Keratinocyte (primary cell): Measurements from ENCODE around the gene TUBB4B. TPM values are rescaled to one million over a fixed set of nuclear protein-coding genes. Genes with fewer than 3 reads are reported as not detected.

Experiments used
- DNase-seq: peaks from one replicate; pipeline ENCODE4 v3.0.0-alpha.2; 2011; ENCODE audit warnings: low read depth, missing footprints, low spot score
- FAIRE-seq: peaks from 2 replicates; lab custom pipeline; 2011; peaks lifted over from hg19 to GRCh38; lab: Jason Lieb, UNC
- H2AFZ ChIP-seq: 2 replicates; pipeline ENCODE4 v1.6.0; 2012; ENCODE audit warnings: low read length, control low read depth, inconsistent platforms; ENCODE audit not compliant: control insufficient read depth
- H3K27ac ChIP-seq: 2 replicates; pipeline ENCODE4 v1.5.1; 2011; ENCODE audit warnings: low read length; ENCODE audit not compliant: control insufficient read depth, insufficient read depth
- H3K27me3 ChIP-seq: 3 replicates; pipeline ENCODE4 v1.6.0; 2011; ENCODE audit warnings: low read length; ENCODE audit not compliant: control insufficient read depth, insufficient read depth; ENCODE audit errors: extremely low read depth
- H3K36me3 ChIP-seq, 2 experiments: 2 replicates in 1 of 2; 3 replicates in 1 of 2; pipeline ENCODE4 v1.5.1; 2011; ENCODE audit warnings: low read length in 2 of 2, mild to moderate bottlenecking in 1 of 2; ENCODE audit not compliant: control insufficient read depth in 2 of 2, insufficient read depth in 2 of 2; ENCODE audit errors: extremely low read depth in 1 of 2
- H3K4me1 ChIP-seq: 3 replicates; pipeline ENCODE4 v1.5.1; 2011; ENCODE audit warnings: low read length; ENCODE audit not compliant: control insufficient read depth, insufficient read depth; ENCODE audit errors: extremely low read depth
- H3K4me2 ChIP-seq: 3 replicates; pipeline ENCODE4 v1.6.0; 2011; ENCODE audit warnings: low read depth, low read length; ENCODE audit not compliant: control insufficient read depth, insufficient read depth; ENCODE audit errors: extremely low read depth
- H3K4me3 ChIP-seq, 3 experiments: fragments of 200-600 bp in 1 of 3; sonication (generic) in 1 of 3; 2 replicates in 2 of 3; 3 replicates in 1 of 3; pipeline ENCODE4 v1.5.1; 2011 to 2016; ENCODE audit warnings: low read length in 3 of 3, mild to moderate bottlenecking in 3 of 3, control low read depth in 2 of 3, inconsistent platforms in 1 of 3, low read depth in 1 of 3, mixed read lengths in 1 of 3, mixed run types in 1 of 3, moderate library complexity in 1 of 3; ENCODE audit not compliant: control insufficient read depth in 2 of 3, insufficient read depth in 2 of 3; ENCODE audit errors: extremely low read depth in 1 of 3
- H3K79me2 ChIP-seq: 2 replicates; pipeline ENCODE4 v1.6.0; 2012; ENCODE audit warnings: low read length; ENCODE audit not compliant: control insufficient read depth, insufficient read depth
- H3K9ac ChIP-seq: 3 replicates; pipeline ENCODE4 v1.6.0; 2011; ENCODE audit warnings: low read length; ENCODE audit not compliant: control insufficient read depth, insufficient read depth; ENCODE audit errors: extremely low read depth
- H3K9me1 ChIP-seq: 3 replicates; pipeline ENCODE4 v1.6.0; 2011; ENCODE audit warnings: low read length; ENCODE audit not compliant: control insufficient read depth, insufficient read depth; ENCODE audit errors: extremely low read depth
- H3K9me3 ChIP-seq: 2 replicates; pipeline ENCODE4 v1.5.1; 2012; ENCODE audit warnings: low read depth, low read length; ENCODE audit not compliant: control insufficient read depth
- H4K20me1 ChIP-seq: 3 replicates; pipeline ENCODE4 v1.6.0; 2011; ENCODE audit warnings: low read length; ENCODE audit not compliant: control insufficient read depth, insufficient read depth; ENCODE audit errors: extremely low read depth
- CTCF ChIP-seq, 3 experiments: IDR thresholded peaks in 1 of 3; conservative IDR thresholded peaks in 1 of 3; optimal IDR thresholded peaks in 1 of 3; 2 replicates in 2 of 3; 3 replicates in 1 of 3; pipeline versions ENCODE3 to v1.5.1; 2011; ENCODE audit warnings: low read length in 3 of 3, mild to moderate bottlenecking in 3 of 3, moderate library complexity in 2 of 3, control low read depth in 1 of 3, inconsistent platforms in 1 of 3; ENCODE audit not compliant: insufficient read depth in 2 of 3; ENCODE audit errors: extremely low read depth in 1 of 3
- EZH2 ChIP-seq: IDR thresholded peaks from one replicate; pipeline ENCODE4 v1.6.1; 2012; ENCODE audit warnings: inconsistent platforms, mild to moderate bottlenecking, low read length, moderate library complexity
- dilution Hi-C: fragments of 300-500 bp; cut with MboI; formaldehyde crosslinking; loops from one replicate; pipeline ENCODE4 v1.7.0; 2020; ENCODE audit warnings: low sequenced_read_pairs; ENCODE audit not compliant: extremely low pct_ligation_motif_present
- polyA plus RNA-seq, 5 experiments: library from polyadenylated mRNA; depleted of rRNA in 3 of 5; stranded (reverse) in 3 of 5; stranded (forward) in 1 of 5; unstranded in 1 of 5; fragments of >200 nt; gene quantifications; 1 replicate in 1 of 5; 2 replicates in 3 of 5; 3 replicates in 1 of 5; pipeline versions ENCODE4 v1.2.1 to v1.2.3, GENCODE V29; 2011 to 2012; ENCODE audit warnings: missing spikeins in 2 of 5, low read depth in 1 of 5, low replicate concordance in 1 of 5

The TUBB4B gene
- polyA plus RNA-seq, 1 donor (not counting 4 experiments of a cell fraction or from before 2014, with no cell fraction given): 440 TPM

- H3K9ac ChIP-seq: peak overlapping the region; percentile 81
- no peaks in the 10 kb centered on the region for H3K9me3 ChIP-seq
- H3K27ac ChIP-seq: no peak overlapping the region
- FAIRE-seq: no peak
- no peak overlapping the region for H2AFZ ChIP-seq
- H3K4me3 ChIP-seq: peak overlapping the region in 2 of 3 experiments; percentile 71 to 77
- peaks cover 25% of the 10 kb centered on the region for H3K79me2 ChIP-seq
- H4K20me1 ChIP-seq: peaks cover 3% of the 10 kb centered on the region
- H3K4me1 ChIP-seq: peaks cover 15% of the 10 kb centered on the region
- H3K27me3 ChIP-seq: peaks cover 3% of the 10 kb centered on the region
- H3K36me3 ChIP-seq: peaks cover 8 to 14% of the 10 kb centered on the region in 2 experiments
- dilution Hi-C loops: no loop called here
- no peak for TF ChIP-seq CTCF (optimal IDR thresholded peaks at IDR 0.05 in 1 of 3, IDR thresholded peaks at IDR 0.05 in 1 of 3, conservative IDR thresholded peaks at IDR 0.05 in 1 of 3; ENCODE audit: extremely low read depth in 1 of 3, insufficient read depth in 2 of 3, low read length in 3 of 3)
- TF ChIP-seq EZH2: no peak
- H3K4me2 ChIP-seq: peak overlapping the region; percentile 77
- no peaks in the 10 kb centered on the region for H3K9me1 ChIP-seq
- no peak for DNase-seq
These were observed 37.9 kb downstream of the TUBB4B start for GRCh38 chr9:137278721-137279711.

GRCh38 chr9:137279741-137280473 lies 38.8 kb downstream of the TUBB4B start:
- DNase-seq: no peak
- H3K9me3 ChIP-seq: no peaks in the 10 kb centered on the region
- TF ChIP-seq CTCF (optimal IDR thresholded peaks at IDR 0.05 in 1 of 3, IDR thresholded peaks at IDR 0.05 in 1 of 3, conservative IDR thresholded peaks at IDR 0.05 in 1 of 3; ENCODE audit: extremely low read depth in 1 of 3, insufficient read depth in 2 of 3, low read length in 3 of 3) (no peak), EZH2 (no peak)
- H3K9me1 ChIP-seq: no peaks in the 10 kb centered on the region
- H2AFZ ChIP-seq: no peak overlapping the region
- H3K4me3 ChIP-seq: no peak overlapping the region
- peaks cover 8 to 14% of the 10 kb centered on the region in 2 experiments for H3K36me3 ChIP-seq
- peaks cover 3% of the 10 kb centered on the region for H3K27me3 ChIP-seq
- no peak for FAIRE-seq
- peaks cover 25% of the 10 kb centered on the region for H3K79me2 ChIP-seq
- no peak overlapping the region for H3K27ac ChIP-seq
- H3K4me2 ChIP-seq: no peak overlapping the region
- dilution Hi-C loops: no loop called here
- H3K4me1 ChIP-seq: peaks cover 8% of the 10 kb centered on the region
- no peak overlapping the region for H3K9ac ChIP-seq
- H4K20me1 ChIP-seq: peaks cover 3% of the 10 kb centered on the region
